WTC11 (cell line): ENCODE measurements around the gene SLC15A1. TPM values are rescaled to one million over a fixed set of nuclear protein-coding genes. Genes with fewer than 3 reads are reported as not detected.

Source experiments
- ATAC-seq: fragments of 200-7000 bp; cut with Tn5 transposase; 2 replicates; pipeline ENCODE4 v1.10.0; 2021; ENCODE audit warnings: mild to moderate bottlenecking, moderate library complexity
- CTCF ChIA-PET: fragments of 300-600 bp; sonication (Branson Sonifier 250); formaldehyde crosslinking; loops from one replicate; lab custom pipeline; 2021; ENCODE audit warnings: antibody characterized with exemption; lab: Charles Lee
- POLR2A ChIA-PET: fragments of 350-600 bp; sonication (Branson Sonifier 250); formaldehyde crosslinking; loops from one replicate; lab custom pipeline; 2021; ENCODE audit warnings: antibody characterized with exemption; lab: Charles Lee
- DNase-seq: peaks from one replicate; pipeline ENCODE4 v3.0.0; 2021; ENCODE audit warnings: low spot score
- H3K27ac Mint-ChIP-seq: 2 replicates; pipeline ENCODE4 v1.8.0; 2021; ENCODE audit warnings: mixed read lengths
- H3K27me3 Mint-ChIP-seq: 2 replicates; pipeline ENCODE4 v1.8.0; 2021; ENCODE audit warnings: low read depth, mild to moderate bottlenecking, moderate library complexity, mixed read lengths
- H3K36me3 Mint-ChIP-seq: 2 replicates; pipeline ENCODE4 v1.8.0; 2021; ENCODE audit warnings: mixed read lengths
- H3K4me1 Mint-ChIP-seq: 2 replicates; pipeline ENCODE4 v1.8.0; 2022; ENCODE audit warnings: mixed read lengths
- H3K4me3 Mint-ChIP-seq: 2 replicates; pipeline ENCODE4 v1.8.0; 2021; ENCODE audit warnings: mild to moderate bottlenecking, moderate library complexity, mixed read lengths
- H3K9me3 Mint-ChIP-seq: 2 replicates; pipeline ENCODE4 v1.8.0; 2021; ENCODE audit warnings: mixed read lengths
- ARID4B ChIP-seq: sonication (generic); formaldehyde crosslinking; IDR thresholded peaks from 2 replicates; pipeline ENCODE4 v1.8.0; 2023; ENCODE audit warnings: missing genetic modification reagents, mild to moderate bottlenecking, borderline replicate concordance
- CREB1 ChIP-seq: sonication (generic); formaldehyde crosslinking; IDR thresholded peaks from 2 replicates; pipeline ENCODE4 v1.8.0; 2023; ENCODE audit warnings: mild to moderate bottlenecking, missing genetic modification reagents
- ETV6 ChIP-seq: sonication (generic); formaldehyde crosslinking; IDR thresholded peaks from 2 replicates; pipeline ENCODE4 v1.8.1; 2022; ENCODE audit warnings: mild to moderate bottlenecking, missing genetic modification reagents
- FOXP1 ChIP-seq: sonication (generic); formaldehyde crosslinking; IDR thresholded peaks from 2 replicates; pipeline ENCODE4 v1.8.0; 2022; ENCODE audit warnings: missing genetic modification reagents, mild to moderate bottlenecking, moderate library complexity, borderline replicate concordance
- GTF2I ChIP-seq: fragments of 250-450 bp; sonication (Bioruptor Pico); conservative IDR thresholded peaks from 2 replicates; pipeline ENCODE4 v1.4.0; 2021; ENCODE audit warnings: mild to moderate bottlenecking
- NFYB ChIP-seq: sonication (generic); formaldehyde crosslinking; conservative IDR thresholded peaks from 2 replicates; pipeline ENCODE4 v1.8.0; 2022; ENCODE audit warnings: low read depth, missing genetic modification reagents
- NR1H2 ChIP-seq: sonication (generic); formaldehyde crosslinking; IDR thresholded peaks from 2 replicates; pipeline ENCODE4 v1.9.0; 2021; ENCODE audit warnings: mild to moderate bottlenecking, moderate library complexity, missing genetic modification reagents
- NR3C1 ChIP-seq: sonication (generic); formaldehyde crosslinking; conservative IDR thresholded peaks from 2 replicates; pipeline ENCODE4 v1.8.1; 2023; ENCODE audit warnings: low read depth, mild to moderate bottlenecking, missing genetic modification reagents
- SOX15 ChIP-seq: fragments of 250-450 bp; sonication (Bioruptor Pico); IDR thresholded peaks from 2 replicates; pipeline ENCODE4 v1.9.0; 2021; ENCODE audit warnings: mild to moderate bottlenecking
- TP53 ChIP-seq: sonication (generic); formaldehyde crosslinking; IDR thresholded peaks from 2 replicates; pipeline ENCODE4 v1.8.1; 2023; ENCODE audit warnings: mild to moderate bottlenecking, missing genetic modification reagents
- ZBTB43 ChIP-seq: sonication (generic); formaldehyde crosslinking; IDR thresholded peaks from 2 replicates; pipeline ENCODE4 v1.8.1; 2023; ENCODE audit warnings: mild to moderate bottlenecking, missing genetic modification reagents
- ZNF219 ChIP-seq: sonication (generic); formaldehyde crosslinking; IDR thresholded peaks from 2 replicates; pipeline ENCODE4 v1.8.0; 2023; ENCODE audit warnings: missing genetic modification reagents, mild to moderate bottlenecking, borderline replicate concordance
- ZNF263 ChIP-seq: sonication (generic); formaldehyde crosslinking; IDR thresholded peaks from 2 replicates; pipeline ENCODE4 v1.8.1; 2022; ENCODE audit warnings: low read depth, mild to moderate bottlenecking, moderate library complexity, missing genetic modification reagents
- ZNF317 ChIP-seq: sonication (generic); formaldehyde crosslinking; IDR thresholded peaks from 2 replicates; pipeline ENCODE4 v1.8.1; 2023; ENCODE audit warnings: low read depth, mild to moderate bottlenecking, moderate library complexity, missing genetic modification reagents, borderline replicate concordance
- ZNF396 ChIP-seq: fragments of 250-450 bp; sonication (Bioruptor Pico); IDR thresholded peaks from 2 replicates; pipeline ENCODE4 v1.8.0; 2021; ENCODE audit warnings: mild to moderate bottlenecking, moderate library complexity, borderline replicate concordance
- ZNF512 ChIP-seq: sonication (generic); formaldehyde crosslinking; IDR thresholded peaks from 2 replicates; pipeline ENCODE4 v1.8.1; 2022; ENCODE audit warnings: missing genetic modification reagents, borderline replicate concordance
- total RNA-seq: library from RNA; stranded (reverse); gene quantifications from 3 replicates; pipeline ENCODE4 v1.2.3, GENCODE V29; 2021
- TF ChIP-seq, protein P1 (sequence below): sonication (generic); formaldehyde crosslinking; IDR thresholded peaks from 2 replicates; pipeline ENCODE4 v1.8.0; 2022; ENCODE audit warnings: mild to moderate bottlenecking, missing genetic modification reagents
- TF ChIP-seq, protein P2 (sequence below): fragments of 250-450 bp; sonication (Bioruptor Pico); IDR thresholded peaks from 2 replicates; pipeline ENCODE4 v1.8.0; 2021; ENCODE audit warnings: mild to moderate bottlenecking

The SLC15A1 gene
- total RNA-seq, 1 experiment from 2014 or later = 2.3 TPM

- H3K27me3 Mint-ChIP-seq = no peaks in the 10 kb centered on the region
- TF ChIP-seq ZNF396 (CRISPR knock-in tag) = no peak
- TF ChIP-seq FOXP1 (CRISPR knock-in tag) = no peak
- TF ChIP-seq NR3C1 = no peak
- TF ChIP-seq NR1H2 (CRISPR knock-in tag) = no peak
- TF ChIP-seq ZNF512 = no peak
- no peak for TF ChIP-seq CREB1
- no peak for TF ChIP-seq ZNF317
- no peak for TF ChIP-seq ZBTB43 (CRISPR knock-in tag)
- no peak for TF ChIP-seq ZNF263 (CRISPR knock-in tag)
- no peak for TF ChIP-seq ETV6 (CRISPR knock-in tag)
- no peak for TF ChIP-seq ARID4B
- TF ChIP-seq, protein P1, sequence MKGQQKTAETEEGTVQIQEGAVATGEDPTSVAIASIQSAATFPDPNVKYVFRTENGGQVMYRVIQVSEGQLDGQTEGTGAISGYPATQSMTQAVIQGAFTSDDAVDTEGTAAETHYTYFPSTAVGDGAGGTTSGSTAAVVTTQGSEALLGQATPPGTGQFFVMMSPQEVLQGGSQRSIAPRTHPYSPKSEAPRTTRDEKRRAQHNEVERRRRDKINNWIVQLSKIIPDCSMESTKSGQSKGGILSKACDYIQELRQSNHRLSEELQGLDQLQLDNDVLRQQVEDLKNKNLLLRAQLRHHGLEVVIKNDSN (CRISPR knock-in tag) = no peak
- no peak for TF ChIP-seq NFYB (CRISPR knock-in tag)
- no peak for TF ChIP-seq TP53 (CRISPR knock-in tag)
- no peak for TF ChIP-seq GTF2I (CRISPR knock-in tag)
- no peak for TF ChIP-seq SOX15 (CRISPR knock-in tag)
These were observed 88.4 kb downstream of the SLC15A1 start for GRCh38 chr13:98664047-98664446.

GRCh38 chr13:98658131-98658530 lies 94.3 kb downstream of the SLC15A1 start:
- Mint-ChIP-seq H3K4me1 (peaks cover 6% of the 10 kb centered on the region; the same call in 1 of the 2 replicates), H3K27me3 (no peaks in the 10 kb centered on the region; the same call in 1 of the 2 replicates), H3K36me3 (peaks cover 17% of the 10 kb centered on the region), H3K9me3 (peaks cover 19% of the 10 kb centered on the region), H3K4me3 (no peak overlapping the region), H3K27ac (no peak overlapping the region)
- DNase-seq = no peak
- no peak for TF ChIP-seq NFYB (CRISPR knock-in tag)
- TF ChIP-seq, protein P2, sequence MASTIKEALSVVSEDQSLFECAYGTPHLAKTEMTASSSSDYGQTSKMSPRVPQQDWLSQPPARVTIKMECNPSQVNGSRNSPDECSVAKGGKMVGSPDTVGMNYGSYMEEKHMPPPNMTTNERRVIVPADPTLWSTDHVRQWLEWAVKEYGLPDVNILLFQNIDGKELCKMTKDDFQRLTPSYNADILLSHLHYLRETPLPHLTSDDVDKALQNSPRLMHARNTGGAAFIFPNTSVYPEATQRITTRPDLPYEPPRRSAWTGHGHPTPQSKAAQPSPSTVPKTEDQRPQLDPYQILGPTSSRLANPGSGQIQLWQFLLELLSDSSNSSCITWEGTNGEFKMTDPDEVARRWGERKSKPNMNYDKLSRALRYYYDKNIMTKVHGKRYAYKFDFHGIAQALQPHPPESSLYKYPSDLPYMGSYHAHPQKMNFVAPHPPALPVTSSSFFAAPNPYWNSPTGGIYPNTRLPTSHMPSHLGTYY = no peak
- no peak for TF ChIP-seq ZNF219 (CRISPR knock-in tag)
- no peak for TF ChIP-seq FOXP1 (CRISPR knock-in tag)
- POLR2A ChIA-PET = no interaction called here
- ATAC-seq = no peak
- CTCF ChIA-PET = no interaction called here

More at GRCh38 chr13:98664047-98664446, 88.4 kb downstream of the SLC15A1 start:
- H3K4me3 Mint-ChIP-seq = no peak overlapping the region
- no peak overlapping the region for H3K27ac Mint-ChIP-seq
- peaks cover 5% of the 10 kb centered on the region for H3K9me3 Mint-ChIP-seq
- no peaks in the 10 kb centered on the region for H3K4me1 Mint-ChIP-seq
- ChIA-PET CTCF (no interaction called here), POLR2A (no interaction called here)
- peaks cover 5% of the 10 kb centered on the region for H3K36me3 Mint-ChIP-seq
- no peak for ATAC-seq
- no peak for DNase-seq
